Osteocyte (in vitro differentiated cells): Measurements from ENCODE around the gene SUMF1. TPM values are rescaled to one million over a fixed set of nuclear protein-coding genes. Genes with fewer than 3 reads are reported as not detected.

Experiments used
- total RNA-seq: library from RNA; stranded (reverse); gene quantifications from 2 replicates; pipeline ENCODE4 v1.2.1, GENCODE V29; 2021

Gene SUMF1
- total RNA-seq, 1 donor from 2014 or later: 44.1 TPM

Other genes with a start within 250 kb of the SUMF1 start
- gene SETMAR, start 163.9 kb downstream of the SUMF1 start, total RNA-seq: 14.6 and 18.0 TPM in 2 replicates
- 26.3 and 34.3 TPM in 2 replicates for gene ITPR1, start 26.1 kb upstream of the SUMF1 start, total RNA-seq